Non-pigmented ciliary epithelial cell (primary cell): ENCODE measurements around the gene KCTD21.

ENCODE experiments used
- DNase-seq: peaks from one replicate; pipeline ENCODE4 v3.0.0-alpha.2; 2010; ENCODE audit warnings: low read depth

Gene KCTD21

GRCh38 chr11:78139422-78140391, 48.7 kb downstream of the KCTD21 start, which contains the start of gene ALG8:
TSS of gene ALG8 (minus strand) at chr11:78139626. CDS start at chr11:78139588, 38 bp downstream.
- peak; percentile 72 for DNase-seq

- DNase-seq, result no peak
Measured at GRCh38 chr11:78138694-78139421, 49.6 kb downstream of the KCTD21 start.

DNA sequence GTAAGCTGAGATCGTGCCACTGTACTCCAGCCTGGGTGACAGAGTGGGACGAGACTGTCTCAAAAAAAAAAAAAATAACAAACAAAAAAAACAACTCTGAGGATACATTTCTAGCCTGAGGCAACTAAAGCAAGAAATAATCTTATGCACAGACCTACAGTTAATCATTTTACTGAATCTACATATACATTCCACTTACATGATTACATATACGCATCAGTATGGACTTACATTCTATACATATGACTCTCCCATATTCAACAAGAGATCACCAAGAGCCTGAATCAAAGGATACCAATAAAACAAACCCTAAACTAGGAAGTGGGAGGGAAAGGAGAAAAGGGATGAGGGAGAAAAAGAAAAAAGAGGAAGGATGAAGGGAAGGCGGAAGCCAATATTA, 50.1 kb downstream of the KCTD21 start:
- no peak for DNase-seq

GRCh38 chr11:78132475-78132874, 56.0 kb downstream of the KCTD21 start:
- no peak for DNase-seq

DNA sequence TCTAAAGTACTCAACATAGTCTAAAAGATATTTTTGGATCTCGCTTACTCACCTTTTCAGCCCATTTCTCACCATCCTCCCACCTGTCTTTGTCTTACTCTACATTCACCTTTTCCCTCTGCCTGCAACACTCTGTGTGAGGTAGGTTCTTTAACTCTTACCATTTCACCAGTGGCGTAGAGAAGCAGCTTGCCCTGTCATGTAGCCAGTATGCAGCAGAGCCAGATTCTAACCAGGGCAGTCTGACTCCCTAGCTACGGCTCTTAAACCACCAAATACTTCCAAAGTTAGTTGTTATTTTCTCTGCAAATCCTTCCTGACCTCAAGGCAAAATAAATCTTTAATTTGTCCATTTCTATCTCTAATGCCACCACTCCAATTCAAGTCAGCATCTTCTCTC, 56.5 kb downstream of the KCTD21 start:
- DNase-seq, result no peak

- DNase-seq, result no peak
Measured at GRCh38 chr11:78127403-78127802, 61.0 kb downstream of the KCTD21 start.
